ENCODE data around the gene SF1. TPM values are rescaled to one million over a fixed set of nuclear protein-coding genes. Genes with fewer than 3 reads are reported as not detected.
A peak's percentile ranks its signal among the peaks of the same experiment; 100 is the strongest.

SF1 gene
- total RNA-seq, 1 donor from 2014 or later, result 415 TPM

GRCh38 chr11:64759131-64759721, 19.1 kb downstream of the SF1 start:
- no peak overlapping the region for H3K27ac Mint-ChIP-seq (ENCODE audit: unreplicated experiment)
- H3K27me3 Mint-ChIP-seq (ENCODE audit: unreplicated experiment), result peaks cover 6% of the 10 kb centered on the region

GRCh38 chr11:64758330-64759079, 19.8 kb downstream of the SF1 start:
- no peak overlapping the region for H3K4me3 Mint-ChIP-seq (ENCODE audit: unreplicated experiment)
- no peak for TF ChIP-seq CTCF (IDR thresholded peaks at IDR 0.05; ENCODE audit: partially characterized antibody, unreplicated experiment)
- no peak overlapping the region for H3K27ac Mint-ChIP-seq (ENCODE audit: unreplicated experiment)
- peaks cover 6% of the 10 kb centered on the region for H3K9me3 Mint-ChIP-seq (ENCODE audit: unreplicated experiment)
- peaks cover 11% of the 10 kb centered on the region for H3K4me1 Mint-ChIP-seq (ENCODE audit: low read depth, unreplicated experiment)
- peaks cover 6% of the 10 kb centered on the region for H3K27me3 Mint-ChIP-seq (ENCODE audit: unreplicated experiment)
- H3K36me3 Mint-ChIP-seq (ENCODE audit: unreplicated experiment), result no peaks in the 10 kb centered on the region
- no peak for DNase-seq

More at GRCh38 chr11:64759131-64759721, 19.1 kb downstream of the SF1 start:
- TF ChIP-seq CTCF (IDR thresholded peaks at IDR 0.05; ENCODE audit: partially characterized antibody, unreplicated experiment), result no peak
- Mint-ChIP-seq H3K4me1 (ENCODE audit: low read depth, unreplicated experiment) (peaks cover 17% of the 10 kb centered on the region), H3K9me3 (ENCODE audit: unreplicated experiment) (peaks cover 6% of the 10 kb centered on the region), H3K4me3 (ENCODE audit: unreplicated experiment) (peak overlapping the region; percentile 52), H3K36me3 (ENCODE audit: unreplicated experiment) (no peaks in the 10 kb centered on the region)
- no peak for DNase-seq

GRCh38 chr11:64757549-64758329, 20.6 kb downstream of the SF1 start:
- peaks cover 10% of the 10 kb centered on the region for H3K27me3 Mint-ChIP-seq (ENCODE audit: unreplicated experiment)
- TF ChIP-seq CTCF (IDR thresholded peaks at IDR 0.05; ENCODE audit: partially characterized antibody, unreplicated experiment), result no peak
- no peaks in the 10 kb centered on the region for H3K36me3 Mint-ChIP-seq (ENCODE audit: unreplicated experiment)
- H3K27ac Mint-ChIP-seq (ENCODE audit: unreplicated experiment), result no peak overlapping the region
- H3K9me3 Mint-ChIP-seq (ENCODE audit: unreplicated experiment), result peaks cover 6% of the 10 kb centered on the region
- no peak for DNase-seq
- peak overlapping the region; percentile 34 for H3K4me3 Mint-ChIP-seq (ENCODE audit: unreplicated experiment)
- peaks cover 10% of the 10 kb centered on the region for H3K4me1 Mint-ChIP-seq (ENCODE audit: low read depth, unreplicated experiment)

GRCh38 chr11:64755681-64756361, 22.5 kb downstream of the SF1 start:
- peaks cover 4% of the 10 kb centered on the region for H3K9me3 Mint-ChIP-seq (ENCODE audit: unreplicated experiment)
- H3K4me3 Mint-ChIP-seq (ENCODE audit: unreplicated experiment), result no peak overlapping the region
- no peaks in the 10 kb centered on the region for H3K36me3 Mint-ChIP-seq (ENCODE audit: unreplicated experiment)
- no peak for TF ChIP-seq CTCF (IDR thresholded peaks at IDR 0.05; ENCODE audit: partially characterized antibody, unreplicated experiment)
- peaks cover 12% of the 10 kb centered on the region for H3K27me3 Mint-ChIP-seq (ENCODE audit: unreplicated experiment)
- no peak for DNase-seq
- no peak overlapping the region for H3K27ac Mint-ChIP-seq (ENCODE audit: unreplicated experiment)
- H3K4me1 Mint-ChIP-seq (ENCODE audit: low read depth, unreplicated experiment), result peaks cover 11% of the 10 kb centered on the region
